Activated CD4-positive, alpha-beta T cell treated with anti-CD3 and anti-CD28 coated beads for 24 hours (primary cell): Measurements from ENCODE around the gene FBXL15.

Experiments used
- DNase-seq, 2 donors: peaks; one replicate each; pipeline ENCODE4 v3.0.0-alpha.2; 2020; ENCODE audit warnings: low read depth in 2 of 2

FBXL15 gene

DNA sequence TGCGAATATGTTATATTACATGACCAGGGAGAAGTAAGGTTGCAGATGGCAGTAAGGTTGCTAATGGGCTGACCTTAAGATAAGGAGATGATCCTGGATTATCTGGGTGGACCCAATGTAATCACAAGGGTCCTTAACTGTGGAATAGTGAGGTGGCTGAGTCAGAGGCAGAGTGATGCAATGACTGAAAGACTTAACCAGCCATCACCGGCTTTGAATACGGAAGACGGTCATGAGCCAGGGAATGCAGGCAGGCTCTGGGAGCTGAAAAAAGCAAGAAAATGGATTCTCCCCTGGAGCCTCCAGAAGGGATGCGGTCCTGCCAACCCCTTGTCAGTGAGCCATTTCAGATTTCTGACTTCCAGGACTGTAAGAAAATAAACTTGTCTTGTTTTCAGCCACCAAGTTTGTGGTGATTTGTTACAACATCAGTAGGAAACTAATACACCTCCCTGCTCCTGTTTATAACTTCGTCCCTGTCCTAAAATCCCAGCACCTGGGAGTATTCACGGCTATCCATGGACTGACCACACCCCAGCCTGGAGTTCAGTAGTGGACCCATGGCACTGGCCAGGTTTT is 35.3 kb downstream of the FBXL15 start:
- no peak for DNase-seq

DNA sequence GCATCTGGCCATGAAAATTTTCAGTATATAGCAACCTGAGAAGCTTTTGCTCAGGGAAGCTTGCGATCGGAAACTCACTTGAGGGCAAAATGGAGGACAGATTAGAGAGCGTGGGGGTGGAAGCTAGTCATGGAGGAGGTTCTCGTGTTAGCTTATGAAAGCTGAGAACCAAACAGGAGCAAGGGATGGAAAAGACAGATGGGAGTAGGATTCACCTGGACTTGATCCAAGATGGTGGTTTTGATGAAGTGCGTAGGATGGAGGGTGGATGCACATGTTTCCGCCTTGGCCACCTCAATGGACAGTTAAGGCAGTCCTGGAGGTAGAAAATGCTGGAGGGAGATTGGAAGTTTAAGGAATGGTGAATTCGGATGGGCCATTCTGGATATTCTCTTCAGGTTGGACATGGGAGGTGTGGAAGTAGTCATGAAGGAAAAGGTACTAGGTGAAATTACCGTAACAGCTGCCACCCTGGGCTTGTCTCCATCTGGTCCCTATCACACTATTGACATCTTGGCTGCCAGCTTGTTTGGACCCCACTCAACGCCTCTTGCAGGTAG is 37.0 kb downstream of the FBXL15 start:
- DNase-seq = no peak

DNA sequence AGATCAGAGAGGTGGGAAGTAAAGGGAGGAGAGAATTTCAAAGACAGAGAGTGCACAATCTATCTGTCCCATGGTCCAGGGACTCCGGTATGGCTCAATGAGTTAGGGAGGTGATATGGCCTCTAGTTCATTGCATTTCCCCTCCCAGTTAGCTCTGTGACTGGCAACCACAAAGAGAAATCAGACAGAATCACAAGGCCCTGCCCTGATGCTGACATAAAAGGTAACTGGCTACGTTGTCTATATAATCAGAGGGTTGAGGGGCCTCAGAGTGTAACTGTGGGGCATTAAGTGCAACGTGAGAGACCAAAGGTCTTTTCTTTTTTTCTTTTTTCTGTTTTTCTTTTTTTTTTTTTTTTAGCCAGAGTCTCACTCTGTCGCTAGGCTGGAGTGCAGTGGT is 38.0 kb downstream of the FBXL15 start:
- no peak for DNase-seq

- no peak for DNase-seq
These were observed 40.2 kb downstream of the FBXL15 start for GRCh38 chr10:102460836-102461186.

GRCh38 chr10:102461187-102462054 is 40.8 kb downstream of the FBXL15 start:
- DNase-seq = peak; percentile 91 to 94

- DNase-seq = no peak
These were observed 41.9 kb downstream of the FBXL15 start for GRCh38 chr10:102462512-102463054.

GRCh38 chr10:102463983-102464382 is 43.3 kb downstream of the FBXL15 start:
- DNase-seq = no peak

DNA sequence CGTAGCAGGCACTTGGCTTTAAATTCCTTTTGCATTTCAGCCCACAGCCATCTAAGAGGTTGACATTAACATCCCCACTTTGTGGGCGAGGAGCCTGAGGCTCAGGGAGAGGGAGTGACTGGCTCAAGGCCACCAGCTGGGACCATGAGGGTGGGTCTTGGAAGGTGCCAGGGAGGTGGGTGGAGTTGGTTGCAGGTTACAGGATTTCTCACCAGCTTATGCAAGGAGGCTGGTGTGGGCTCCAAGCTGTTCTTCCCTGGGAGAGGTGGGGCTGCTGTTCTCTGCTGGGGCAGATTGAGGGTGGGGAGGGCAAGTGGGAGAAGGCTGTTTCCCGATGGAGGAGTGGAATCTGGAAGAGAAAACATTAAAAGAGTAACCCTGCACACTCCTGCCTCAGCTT is 44.8 kb downstream of the FBXL15 start:
- DNase-seq = no peak

GRCh38 chr10:102467318-102467717 is 46.7 kb downstream of the FBXL15 start:
- no peak for DNase-seq

- no peak for DNase-seq
These were observed 47.4 kb downstream of the FBXL15 start for GRCh38 chr10:102467971-102468438.

- no peak for DNase-seq
These were observed 48.0 kb downstream of the FBXL15 start for GRCh38 chr10:102468683-102469082.

- no peak for DNase-seq
These were observed 50.2 kb downstream of the FBXL15 start for GRCh38 chr10:102470579-102471546.
